GM15510 (cell line): Measurements from ENCODE around the gene TBL2.

ENCODE experiments used
- POLR2A ChIP-seq: IDR thresholded peaks from 3 replicates; pipeline ENCODE4 v1.6.1; 2011; ENCODE audit warnings: borderline replicate concordance; ENCODE audit not compliant: insufficient read length; ENCODE audit errors: extremely low read depth

The TBL2 gene, protein sequence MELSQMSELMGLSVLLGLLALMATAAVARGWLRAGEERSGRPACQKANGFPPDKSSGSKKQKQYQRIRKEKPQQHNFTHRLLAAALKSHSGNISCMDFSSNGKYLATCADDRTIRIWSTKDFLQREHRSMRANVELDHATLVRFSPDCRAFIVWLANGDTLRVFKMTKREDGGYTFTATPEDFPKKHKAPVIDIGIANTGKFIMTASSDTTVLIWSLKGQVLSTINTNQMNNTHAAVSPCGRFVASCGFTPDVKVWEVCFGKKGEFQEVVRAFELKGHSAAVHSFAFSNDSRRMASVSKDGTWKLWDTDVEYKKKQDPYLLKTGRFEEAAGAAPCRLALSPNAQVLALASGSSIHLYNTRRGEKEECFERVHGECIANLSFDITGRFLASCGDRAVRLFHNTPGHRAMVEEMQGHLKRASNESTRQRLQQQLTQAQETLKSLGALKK

DNA sequence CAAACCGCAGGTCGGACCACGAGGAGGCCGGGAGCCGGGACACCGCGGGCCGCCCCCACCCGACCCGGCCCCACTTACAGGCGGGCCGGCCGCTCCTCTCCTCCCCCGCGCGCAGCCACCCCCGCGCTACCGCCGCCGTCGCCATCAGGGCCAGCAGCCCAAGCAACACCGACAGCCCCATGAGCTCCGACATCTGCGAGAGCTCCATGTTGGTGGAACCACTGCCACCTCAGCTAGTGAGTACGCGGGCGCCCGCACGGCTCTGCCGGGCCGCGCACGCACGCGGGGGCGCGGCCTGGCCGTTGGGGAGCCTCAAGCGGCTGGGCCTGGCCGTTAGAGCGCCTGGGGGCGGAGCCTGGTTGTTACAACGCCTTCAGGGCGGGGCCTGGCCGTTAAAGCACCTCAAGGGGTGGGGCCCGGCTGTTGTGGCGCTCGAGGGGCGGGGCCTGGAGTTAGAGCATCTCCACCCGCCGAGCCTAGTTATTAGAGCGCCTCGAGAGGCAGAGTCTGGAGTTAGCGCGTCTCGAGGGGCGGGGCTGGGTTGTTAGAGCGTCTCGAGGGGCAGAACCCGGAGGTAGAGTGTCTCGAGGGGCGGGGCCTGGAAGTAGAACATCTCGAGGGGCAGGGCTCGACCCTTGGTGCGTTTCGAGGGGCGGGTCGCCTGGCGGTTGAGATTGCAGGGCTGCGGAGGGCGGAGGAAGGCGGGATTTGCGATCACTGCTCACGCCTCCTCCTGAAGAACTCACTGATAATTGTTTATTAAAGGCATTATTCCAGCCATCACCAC, at the start of gene TBL2:
TSS of gene TBL2 (minus strand) at position 238 of the 787 bp plus-strand sequence. CDS start at position 208, 30 bp downstream.
- TF ChIP-seq POLR2A: peak; percentile 98

DNA sequence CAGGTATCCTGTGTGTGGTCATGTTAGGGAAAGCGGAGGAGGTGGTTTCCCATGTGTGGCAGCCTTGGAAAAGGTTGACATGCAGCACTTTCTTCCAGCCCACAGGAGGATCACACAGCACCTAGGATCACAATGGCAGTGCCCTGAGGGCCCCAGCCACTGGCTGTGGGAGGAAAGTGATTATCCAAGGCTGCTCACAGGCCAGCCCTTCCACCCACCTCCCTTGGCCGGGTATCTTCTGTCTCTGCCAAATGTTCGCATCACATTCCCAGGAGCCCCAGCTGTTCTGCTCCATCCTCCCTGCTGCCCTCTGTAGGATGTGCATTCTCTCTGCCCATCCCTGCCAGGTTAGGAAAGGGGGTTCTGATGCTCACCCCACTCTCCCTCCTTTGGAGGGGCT, 48.4 kb upstream of the TBL2 start:
- no peak for TF ChIP-seq POLR2A

DNA sequence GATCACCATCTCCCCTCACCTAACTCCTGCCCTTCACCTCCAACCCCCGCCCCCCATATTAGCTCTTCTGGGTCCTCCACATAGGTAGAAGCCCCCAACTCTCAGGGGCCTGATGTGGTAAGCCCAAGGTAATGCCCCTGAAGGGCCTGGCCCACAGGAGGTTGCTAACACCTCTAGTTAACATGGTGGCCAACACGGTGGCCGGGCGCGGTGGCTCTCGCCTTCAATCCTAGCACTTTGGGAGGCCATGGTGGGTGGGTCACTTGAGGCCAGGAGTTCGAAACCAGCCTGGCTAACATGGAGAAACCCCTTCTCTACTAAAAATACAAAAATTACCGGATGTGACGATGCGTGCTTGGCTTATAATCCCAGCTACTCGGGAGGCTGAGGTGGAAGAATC, 46.9 kb upstream of the TBL2 start:
- no peak for TF ChIP-seq POLR2A

DNA sequence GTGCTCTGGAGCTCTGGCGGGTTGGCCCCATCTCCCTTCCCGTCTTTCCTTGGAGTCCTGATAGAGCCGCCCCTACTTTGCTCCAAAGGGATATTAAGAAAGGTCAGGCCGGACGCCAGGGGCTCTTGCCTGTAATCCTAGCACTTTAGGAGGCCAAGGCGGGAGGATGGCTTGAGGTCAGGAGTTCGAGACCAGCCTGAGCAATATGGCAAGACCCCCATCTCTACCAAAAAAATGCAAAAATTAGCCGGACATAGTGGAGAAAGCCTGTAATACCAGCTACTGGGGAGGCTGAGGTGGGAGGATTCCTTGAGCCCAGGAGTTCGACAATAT, 46.3 kb upstream of the TBL2 start:
- no peak for TF ChIP-seq POLR2A

DNA sequence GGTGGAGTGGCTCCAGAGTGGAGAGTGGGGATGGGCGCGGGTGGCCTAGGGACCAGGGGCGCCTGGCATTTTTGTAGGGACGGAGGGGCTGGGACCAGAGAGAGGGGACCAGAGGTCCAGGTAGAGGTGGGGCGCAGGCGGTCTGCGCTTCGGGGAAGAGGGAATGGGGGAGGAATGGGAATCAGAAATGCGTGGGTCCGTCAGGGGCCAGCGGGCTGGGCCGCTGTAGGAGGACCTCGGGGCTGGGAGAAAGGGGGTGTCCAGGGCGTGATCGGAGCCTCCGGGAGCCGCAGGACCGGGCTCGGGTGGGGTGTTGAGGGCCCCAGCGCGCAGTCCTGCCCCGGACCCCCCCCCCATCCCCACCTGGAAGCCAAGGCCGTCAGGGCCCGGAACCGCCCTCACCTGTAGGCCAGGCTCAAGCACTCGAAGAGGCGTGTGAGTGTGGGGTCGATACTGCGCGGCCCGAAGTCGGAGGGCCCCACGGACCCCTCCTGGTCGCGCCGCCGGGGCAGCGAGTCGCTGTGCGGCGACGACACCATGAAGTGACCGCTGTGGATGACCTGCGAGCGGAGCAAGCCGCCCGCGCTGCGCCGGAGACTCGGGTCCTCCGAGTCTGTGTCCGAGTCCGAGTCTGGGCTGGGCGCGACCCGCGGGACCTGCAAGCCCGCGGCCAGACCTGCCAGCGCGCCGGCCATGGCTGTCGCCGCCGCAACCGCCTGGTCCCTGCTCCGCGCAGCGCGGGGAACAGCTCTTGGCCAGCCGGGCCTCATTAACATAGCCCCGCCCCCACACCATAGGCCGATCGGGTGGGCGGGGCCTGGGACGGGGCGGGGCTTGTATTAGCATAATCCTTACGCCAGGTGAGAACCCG, 45.7 kb upstream of the TBL2 start, which contains the start of gene MLXIPL:
TSS of gene MLXIPL (minus strand) at position 725 of the 871 bp plus-strand sequence. CDS start at position 695, 30 bp downstream.
- TF ChIP-seq POLR2A: no peak

DNA sequence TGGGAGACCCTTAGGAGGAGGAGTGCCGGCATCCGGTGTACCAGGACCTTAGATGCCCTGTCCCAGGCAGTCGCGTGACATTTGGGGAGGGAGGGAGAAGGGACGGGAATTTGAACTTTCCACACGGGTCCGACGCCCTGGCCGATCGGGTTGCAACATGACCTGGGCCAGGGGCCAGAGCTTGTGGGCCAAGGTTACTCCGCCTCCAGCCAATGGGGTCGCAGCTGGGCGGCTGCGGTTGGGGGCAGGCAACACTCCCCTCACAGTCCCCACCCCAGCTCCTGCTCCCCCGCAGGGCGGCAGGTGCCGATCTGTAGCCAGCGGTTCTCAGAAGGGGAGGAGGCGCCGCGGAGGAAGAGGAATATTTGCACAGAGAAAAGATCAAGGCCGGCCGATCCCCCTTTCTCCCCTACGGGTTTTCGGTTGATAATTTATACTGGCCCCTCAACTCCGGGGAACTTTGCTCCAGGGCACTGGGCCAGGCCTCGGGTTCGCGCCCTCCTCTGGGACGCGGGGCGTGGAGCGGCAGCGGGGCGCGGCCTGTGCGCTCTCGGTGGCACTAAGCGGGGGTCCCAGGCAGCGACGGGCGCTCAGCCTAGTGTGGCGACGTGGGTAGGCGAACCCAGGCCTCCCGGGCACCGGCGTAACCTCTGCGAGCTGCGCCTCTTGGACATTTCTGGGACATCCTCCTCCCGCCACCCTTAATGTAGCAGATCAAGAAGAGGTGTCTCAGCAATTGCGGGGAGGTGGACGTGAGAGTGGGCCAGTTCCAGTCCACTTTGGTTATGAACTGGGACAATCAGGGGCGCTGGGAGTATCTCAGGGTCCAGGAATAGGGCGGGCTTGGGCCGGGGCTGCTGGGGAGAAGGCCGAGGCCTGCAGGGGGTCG, 44.8 kb upstream of the TBL2 start:
- TF ChIP-seq POLR2A: no peak

DNA sequence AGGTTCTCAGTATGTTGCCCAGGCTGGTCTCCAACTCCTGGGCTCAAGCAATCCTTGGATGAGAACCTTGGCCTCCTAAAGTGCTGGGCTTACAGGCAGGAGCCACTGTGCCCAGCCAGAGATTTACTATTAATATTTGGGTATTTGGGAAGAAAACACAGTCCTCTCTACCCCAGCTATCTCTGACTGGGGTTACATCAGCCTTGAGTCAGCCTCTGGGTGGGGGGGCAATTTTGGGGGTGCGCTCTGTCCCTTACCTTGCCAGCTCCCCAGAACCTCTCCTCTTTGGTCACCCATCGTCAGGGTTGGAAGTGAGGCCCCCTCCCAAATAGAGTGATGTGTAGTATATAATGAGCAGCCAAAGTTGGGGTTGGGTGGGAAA, 44.1 kb upstream of the TBL2 start:
- TF ChIP-seq POLR2A: no peak

DNA sequence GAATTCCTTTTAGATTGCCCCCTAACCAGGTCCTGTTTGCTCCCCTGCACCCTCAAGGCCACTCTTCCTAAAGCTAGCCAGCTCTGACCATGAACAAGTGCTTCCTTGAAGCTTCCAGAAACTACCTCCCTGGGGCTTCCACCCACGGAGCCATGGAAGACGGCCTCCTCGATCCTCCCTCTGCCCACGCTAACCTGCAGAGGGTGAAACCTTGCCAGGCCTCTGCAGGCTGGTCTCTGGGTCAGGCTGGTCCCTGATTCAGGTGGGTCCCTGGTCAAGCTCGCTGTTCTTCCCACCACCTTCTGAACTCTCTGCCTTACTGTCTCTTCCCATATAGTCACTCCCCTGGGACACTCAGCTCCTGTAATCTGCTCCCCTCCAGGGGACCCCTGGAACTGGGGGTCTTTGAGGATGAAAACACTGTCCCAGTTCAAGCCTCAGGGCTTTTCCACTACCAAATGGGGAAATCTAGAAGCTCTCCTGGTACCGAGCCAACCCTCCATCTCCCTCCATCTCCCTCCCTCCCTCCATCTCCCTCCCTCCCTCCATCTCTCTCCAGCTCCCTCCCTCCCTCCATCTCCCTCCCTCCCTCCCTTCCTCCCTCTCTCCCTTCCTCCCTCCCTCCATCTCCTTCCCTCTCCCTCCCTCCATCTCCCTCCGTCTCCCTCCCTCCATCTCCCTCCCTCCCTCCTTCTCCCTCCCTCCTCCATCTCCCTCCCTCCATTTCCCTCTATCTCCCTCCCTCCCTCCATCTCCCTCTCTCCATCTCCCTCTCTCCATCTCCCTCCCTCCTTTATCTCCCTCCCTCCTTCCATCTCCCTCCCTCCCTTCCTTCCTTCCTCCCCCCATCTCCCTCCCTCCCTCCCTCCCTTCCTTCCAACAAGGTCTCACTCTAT, 43.0 kb upstream of the TBL2 start:
- TF ChIP-seq POLR2A: no peak

DNA sequence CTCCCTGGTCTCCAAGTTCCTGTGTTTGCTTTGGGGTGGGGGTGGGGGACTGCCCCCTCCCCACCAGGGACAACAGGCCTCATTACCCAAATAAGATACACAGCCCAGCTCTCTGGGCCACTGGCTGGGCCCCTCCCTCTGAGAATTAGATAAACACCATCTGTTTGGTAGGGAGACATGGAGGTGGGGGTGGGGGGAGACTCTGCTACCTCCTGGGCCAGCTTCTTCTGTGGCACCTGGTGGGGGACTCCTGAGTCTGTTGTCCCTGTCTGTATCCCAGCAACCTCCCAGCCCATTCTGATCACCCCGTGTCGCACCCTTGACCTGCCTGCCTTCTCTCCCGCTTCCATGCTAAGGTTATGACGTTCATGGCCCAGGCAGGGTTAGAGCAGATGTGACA, 40.2 kb upstream of the TBL2 start:
- TF ChIP-seq POLR2A: no peak

DNA sequence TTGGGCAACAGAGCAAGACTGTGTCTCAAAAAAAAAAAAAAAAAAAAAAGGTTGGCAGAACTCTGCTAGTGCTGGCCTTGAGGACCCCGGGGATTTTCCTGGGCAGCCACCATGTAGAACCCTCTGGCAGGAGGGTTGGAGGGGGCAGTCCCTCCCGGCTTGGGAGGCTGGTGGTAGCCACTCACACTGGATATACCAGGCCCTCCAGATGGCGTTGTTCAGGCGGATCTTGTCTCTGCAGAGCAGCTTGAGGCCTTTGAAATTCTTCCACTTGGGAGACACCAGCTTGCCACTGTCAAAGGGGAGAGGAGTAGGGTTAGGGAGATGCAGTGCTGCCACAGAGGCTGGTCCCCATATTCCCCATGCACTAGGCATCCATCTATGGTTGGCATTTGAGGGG, 37.5 kb upstream of the TBL2 start:
- no peak for TF ChIP-seq POLR2A

DNA sequence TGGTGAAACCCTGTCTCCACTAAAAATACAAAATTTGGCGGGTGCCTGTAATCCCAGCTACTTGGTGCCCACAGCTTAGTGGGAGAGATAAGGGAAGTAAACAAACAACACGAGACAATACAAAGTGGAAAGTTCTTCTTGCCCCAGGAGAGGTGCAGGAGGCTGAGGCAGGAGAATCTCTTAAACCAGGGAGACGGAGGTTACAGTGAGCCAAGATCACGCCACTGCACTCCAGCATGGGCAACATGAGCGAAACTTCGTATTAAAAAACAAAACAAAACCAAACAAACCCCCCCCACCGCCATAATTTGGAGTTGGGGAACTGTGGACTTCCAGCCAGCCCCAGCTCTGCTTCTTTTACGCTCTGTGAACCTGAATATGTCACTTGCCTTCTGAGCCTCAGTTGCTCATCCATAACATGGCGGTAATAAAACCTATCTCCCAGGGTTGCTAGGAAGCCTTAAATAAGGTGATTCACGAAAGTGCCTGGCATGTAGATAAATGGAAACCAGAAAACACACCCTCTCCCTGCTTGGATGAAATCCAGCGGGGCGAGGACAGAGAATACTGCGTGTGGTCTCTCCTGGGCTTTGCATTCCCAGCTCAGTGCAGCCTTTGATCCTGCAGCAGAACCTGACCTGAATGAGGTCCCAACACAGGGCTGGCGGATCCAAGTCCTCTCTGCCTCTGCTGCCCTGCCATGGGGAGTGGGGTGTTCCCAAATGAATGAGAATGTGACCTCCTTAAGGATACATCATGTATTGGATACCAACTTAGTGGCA, 35.8 kb upstream of the TBL2 start:
- no peak for TF ChIP-seq POLR2A

DNA sequence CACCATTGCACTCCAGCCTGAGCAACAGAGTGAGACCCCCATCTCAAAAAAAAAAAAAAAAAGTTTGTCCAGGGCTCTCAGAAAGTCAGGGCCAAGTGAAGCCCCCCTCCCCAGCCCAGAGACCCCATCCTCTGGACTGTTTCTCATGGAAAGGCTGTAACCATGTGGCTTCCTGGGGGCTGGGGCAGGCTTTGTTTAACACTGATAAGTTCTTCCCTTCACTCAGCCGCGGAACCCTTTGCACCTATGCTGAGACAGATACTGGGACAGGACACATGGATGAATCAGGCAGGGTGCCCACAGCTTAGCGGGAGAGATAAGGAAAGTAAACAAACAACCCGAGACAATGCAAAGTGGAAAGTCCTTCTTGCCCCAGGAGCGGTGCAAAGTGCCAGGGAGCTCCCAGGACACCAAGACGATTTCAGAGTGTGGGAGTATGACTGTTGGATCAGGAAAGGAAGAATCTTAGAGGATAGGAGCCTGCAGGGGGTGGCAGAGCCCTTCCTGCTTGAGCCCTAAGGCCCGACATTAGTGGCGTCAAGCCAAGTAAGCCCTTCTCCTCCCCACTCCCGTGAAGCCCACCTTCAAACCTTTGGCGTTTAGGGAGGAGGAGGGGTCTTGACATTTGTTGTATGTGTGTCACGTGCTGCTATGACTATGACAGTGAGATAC, 34.4 kb upstream of the TBL2 start:
- TF ChIP-seq POLR2A: no peak

DNA sequence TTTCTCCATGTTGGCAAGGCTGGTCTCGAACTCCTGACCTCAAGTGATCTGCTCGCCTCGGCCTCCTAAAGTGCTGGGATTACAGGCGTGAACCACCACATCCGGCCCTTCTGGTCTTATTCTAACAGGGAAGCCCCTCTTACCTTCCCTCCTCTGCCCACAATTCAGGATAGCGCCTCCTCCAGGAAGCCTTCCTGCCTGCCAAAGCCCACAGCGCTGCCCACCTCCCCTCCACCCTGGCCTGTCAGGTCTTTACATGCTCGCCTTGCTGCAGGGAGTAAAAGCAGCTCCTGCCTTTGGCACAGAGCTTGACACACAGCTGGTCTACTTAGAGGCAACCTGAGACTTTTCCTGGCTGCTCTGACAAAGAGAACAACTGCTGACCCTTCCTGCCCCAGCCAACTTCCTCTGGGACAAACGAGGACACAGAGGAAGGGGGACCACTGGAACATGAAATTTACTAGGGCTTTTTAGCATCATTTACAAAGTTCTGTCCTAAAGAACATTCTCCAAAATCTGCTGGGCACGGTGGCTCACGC, 32.7 kb upstream of the TBL2 start:
- TF ChIP-seq POLR2A: no peak
